ENCODE results near the gene CA10.

CA10 gene

DNA sequence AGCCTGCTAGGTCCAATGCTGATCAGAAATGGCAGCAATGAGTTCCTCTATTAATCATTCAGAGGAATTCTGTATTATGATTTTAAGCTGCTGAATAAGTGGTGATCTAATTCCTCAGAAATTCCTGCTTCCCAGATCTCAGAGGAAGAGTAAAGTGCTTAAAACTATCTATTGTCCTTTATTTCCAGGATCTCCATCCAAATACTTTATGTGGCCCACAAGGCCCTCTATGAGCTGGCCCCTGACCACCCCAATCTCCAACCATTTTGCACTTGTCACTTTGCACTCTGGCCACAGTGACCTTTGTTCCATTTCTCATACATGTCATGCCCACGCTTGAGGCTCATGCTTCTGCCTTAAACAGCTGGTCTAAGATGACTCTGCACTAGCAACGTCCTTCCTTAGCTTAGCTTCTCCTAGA, 93.7 kb downstream of the CA10 start:
- TF ChIP-seq POLR2AphosphoS5 (IDR thresholded peaks at IDR 0.05; ENCODE audit: low read depth, low read length), result no peak
- TF ChIP-seq SIN3A (IDR thresholded peaks at IDR 0.05; ENCODE audit: borderline replicate concordance, insufficient read depth, low read length), result no peak
- TF ChIP-seq, protein P1, sequence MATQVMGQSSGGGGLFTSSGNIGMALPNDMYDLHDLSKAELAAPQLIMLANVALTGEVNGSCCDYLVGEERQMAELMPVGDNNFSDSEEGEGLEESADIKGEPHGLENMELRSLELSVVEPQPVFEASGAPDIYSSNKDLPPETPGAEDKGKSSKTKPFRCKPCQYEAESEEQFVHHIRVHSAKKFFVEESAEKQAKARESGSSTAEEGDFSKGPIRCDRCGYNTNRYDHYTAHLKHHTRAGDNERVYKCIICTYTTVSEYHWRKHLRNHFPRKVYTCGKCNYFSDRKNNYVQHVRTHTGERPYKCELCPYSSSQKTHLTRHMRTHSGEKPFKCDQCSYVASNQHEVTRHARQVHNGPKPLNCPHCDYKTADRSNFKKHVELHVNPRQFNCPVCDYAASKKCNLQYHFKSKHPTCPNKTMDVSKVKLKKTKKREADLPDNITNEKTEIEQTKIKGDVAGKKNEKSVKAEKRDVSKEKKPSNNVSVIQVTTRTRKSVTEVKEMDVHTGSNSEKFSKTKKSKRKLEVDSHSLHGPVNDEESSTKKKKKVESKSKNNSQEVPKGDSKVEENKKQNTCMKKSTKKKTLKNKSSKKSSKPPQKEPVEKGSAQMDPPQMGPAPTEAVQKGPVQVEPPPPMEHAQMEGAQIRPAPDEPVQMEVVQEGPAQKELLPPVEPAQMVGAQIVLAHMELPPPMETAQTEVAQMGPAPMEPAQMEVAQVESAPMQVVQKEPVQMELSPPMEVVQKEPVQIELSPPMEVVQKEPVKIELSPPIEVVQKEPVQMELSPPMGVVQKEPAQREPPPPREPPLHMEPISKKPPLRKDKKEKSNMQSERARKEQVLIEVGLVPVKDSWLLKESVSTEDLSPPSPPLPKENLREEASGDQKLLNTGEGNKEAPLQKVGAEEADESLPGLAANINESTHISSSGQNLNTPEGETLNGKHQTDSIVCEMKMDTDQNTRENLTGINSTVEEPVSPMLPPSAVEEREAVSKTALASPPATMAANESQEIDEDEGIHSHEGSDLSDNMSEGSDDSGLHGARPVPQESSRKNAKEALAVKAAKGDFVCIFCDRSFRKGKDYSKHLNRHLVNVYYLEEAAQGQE (IDR thresholded peaks at IDR 0.05; ENCODE audit: insufficient read depth in 1 of 2, low read depth in 2 of 2, low read length in 2 of 2), result no peak
- no peak for TF ChIP-seq TAF1 (IDR thresholded peaks at IDR 0.05; ENCODE audit: borderline replicate concordance, insufficient read depth, low read length)
- no peak for TF ChIP-seq FOXP2 (optimal IDR thresholded peaks at IDR 0.05; ENCODE audit: borderline replicate concordance, extremely low read depth, extremely low read length, insufficient read depth)

DNA sequence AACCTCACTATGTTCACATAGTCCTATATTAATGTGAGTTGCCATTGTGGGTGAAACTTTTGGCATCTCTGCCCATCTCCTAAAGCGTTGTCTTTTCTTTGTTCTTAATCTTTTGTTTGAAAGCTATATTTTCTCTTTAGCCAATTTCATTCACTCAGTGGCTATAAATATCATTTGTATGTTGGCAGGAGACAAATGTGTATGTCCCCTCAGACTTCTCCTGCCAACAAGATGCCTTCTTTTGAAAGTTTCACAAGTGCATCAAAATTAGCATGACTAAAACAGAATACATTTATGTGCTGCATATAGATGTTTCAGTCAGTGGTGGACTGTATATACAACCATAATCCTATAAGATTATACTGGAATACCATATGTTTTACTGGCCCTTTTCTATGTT, 109.0 kb downstream of the CA10 start:
- TF ChIP-seq, protein P1 (IDR thresholded peaks at IDR 0.05; ENCODE audit: insufficient read depth in 1 of 2, low read depth in 2 of 2, low read length in 2 of 2), result no peak
- no peak for TF ChIP-seq TAF1 (IDR thresholded peaks at IDR 0.05; ENCODE audit: borderline replicate concordance, insufficient read depth, low read length)
- TF ChIP-seq SIN3A (IDR thresholded peaks at IDR 0.05; ENCODE audit: borderline replicate concordance, insufficient read depth, low read length), result no peak
- no peak for TF ChIP-seq POLR2AphosphoS5 (IDR thresholded peaks at IDR 0.05; ENCODE audit: low read depth, low read length)
- no peak for TF ChIP-seq FOXP2 (optimal IDR thresholded peaks at IDR 0.05; ENCODE audit: borderline replicate concordance, extremely low read depth, extremely low read length, insufficient read depth)

DNA sequence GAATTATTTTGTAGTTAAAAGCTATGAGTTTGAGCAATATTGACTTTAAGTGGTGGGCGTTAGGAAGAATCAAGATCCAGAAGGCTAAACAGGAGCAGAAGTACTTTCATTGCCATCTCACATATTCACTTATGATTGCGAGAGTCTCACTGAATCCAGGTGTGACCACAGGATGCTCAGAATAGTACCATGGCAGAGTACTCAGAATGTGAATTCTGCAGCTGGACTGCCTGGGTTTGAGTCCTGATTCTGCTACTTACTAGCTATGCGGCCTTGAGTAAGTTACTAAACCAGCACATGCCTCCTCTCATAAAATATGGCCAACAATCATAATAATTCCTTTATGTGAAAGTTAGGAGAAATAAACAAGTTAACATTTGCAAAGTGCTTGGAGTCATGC, 109.5 kb downstream of the CA10 start:
- TF ChIP-seq POLR2AphosphoS5 (IDR thresholded peaks at IDR 0.05; ENCODE audit: low read depth, low read length), result no peak
- TF ChIP-seq SIN3A (IDR thresholded peaks at IDR 0.05; ENCODE audit: borderline replicate concordance, insufficient read depth, low read length), result no peak
- TF ChIP-seq, protein P1 (IDR thresholded peaks at IDR 0.05; ENCODE audit: insufficient read depth in 1 of 2, low read depth in 2 of 2, low read length in 2 of 2), result no peak
- TF ChIP-seq TAF1 (IDR thresholded peaks at IDR 0.05; ENCODE audit: borderline replicate concordance, insufficient read depth, low read length), result no peak
- no peak for TF ChIP-seq FOXP2 (optimal IDR thresholded peaks at IDR 0.05; ENCODE audit: borderline replicate concordance, extremely low read depth, extremely low read length, insufficient read depth)

DNA sequence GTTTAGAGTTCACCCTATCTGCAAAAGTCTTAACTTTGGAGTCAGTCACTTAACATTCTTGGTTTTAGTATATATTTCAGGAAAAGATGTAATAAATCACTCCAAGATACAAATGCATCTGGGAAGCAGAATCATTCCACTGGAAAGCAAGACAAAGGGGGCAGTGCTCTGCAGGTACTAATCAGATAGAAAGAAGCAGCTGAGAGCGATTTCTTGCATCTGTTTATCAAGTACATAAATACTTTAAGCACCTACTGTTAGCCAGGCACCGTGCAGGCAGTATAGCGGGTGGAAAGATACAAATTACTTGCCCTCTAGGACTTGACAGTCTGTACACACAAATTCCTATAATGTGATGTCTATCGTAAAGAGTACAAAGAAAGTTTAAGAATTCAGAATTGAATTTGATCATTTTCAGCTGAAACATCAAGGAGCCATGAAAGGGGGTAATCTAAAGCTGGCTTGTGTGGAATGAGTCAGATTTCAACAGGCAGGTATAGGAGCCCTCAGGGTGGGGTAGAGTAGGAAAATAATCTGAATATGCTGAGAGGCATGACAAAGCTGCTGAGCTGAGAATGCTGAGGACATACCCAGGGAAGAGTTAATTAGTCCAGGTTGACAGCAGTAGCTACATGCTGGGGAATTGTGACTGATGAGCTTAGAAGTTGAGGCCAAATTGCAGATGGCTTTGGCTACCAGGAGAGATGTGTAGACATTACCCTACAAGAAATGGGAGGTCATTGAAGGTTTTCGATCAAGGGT, 110.2 kb downstream of the CA10 start:
- TF ChIP-seq, protein P1 (IDR thresholded peaks at IDR 0.05; ENCODE audit: insufficient read depth in 1 of 2, low read depth in 2 of 2, low read length in 2 of 2), result no peak
- no peak for TF ChIP-seq FOXP2 (optimal IDR thresholded peaks at IDR 0.05; ENCODE audit: borderline replicate concordance, extremely low read depth, extremely low read length, insufficient read depth)
- TF ChIP-seq POLR2AphosphoS5 (IDR thresholded peaks at IDR 0.05; ENCODE audit: low read depth, low read length), result no peak
- no peak for TF ChIP-seq TAF1 (IDR thresholded peaks at IDR 0.05; ENCODE audit: borderline replicate concordance, insufficient read depth, low read length)
- TF ChIP-seq SIN3A (IDR thresholded peaks at IDR 0.05; ENCODE audit: borderline replicate concordance, insufficient read depth, low read length), result no peak

Data from PFSK-1 (cell line).